K562 (cell line): ENCODE data around the gene FBXO4. TPM values are rescaled to one million over a fixed set of nuclear protein-coding genes. Genes with fewer than 3 reads are reported as not detected.

Source experiments
- ATAC-seq: fragments of 200-7000 bp; cut with Tn5 transposase; 3 replicates; pipeline ENCODE4 v1.9.1; 2020; ENCODE audit warnings: moderate library complexity
- BruUV-seq: library from RNA; stranded (reverse); fragments of 400-500 nt; replicated peaks from 2 replicates; lab custom pipeline; 2021; lab: Mats Ljungman, UMichigan
- CTCF ChIA-PET: fragments of 300-600 bp; formaldehyde crosslinking; extraction: SDS; loops from one replicate; lab custom pipeline; 2021; ENCODE audit warnings: low intra/inter-chr PET ratio; lab: Yijun Ruan, JAX
- POLR2A ChIA-PET: fragments of 300-600, 350-650 bp; sonication (Branson Sonifier 250); formaldehyde crosslinking; extraction: SDS; loops from one replicate; lab custom pipeline; 2021; ENCODE audit warnings: antibody characterized with exemption, inconsistent platforms; lab: Yijun Ruan, JAX
- DNase-seq, 4 experiments: peaks; one replicate each; pipeline versions ENCODE4 v3.0.0 to v3.0.0-alpha.2; 2011 to 2018; ENCODE audit warnings: low spot score in 3 of 4, mixed read lengths in 3 of 4; ENCODE audit errors: extremely low read depth in 1 of 4
- FAIRE-seq: peaks from 2 replicates; lab custom pipeline; 2011; peaks lifted over from hg19 to GRCh38; lab: Jason Lieb, UNC
- H2AFZ ChIP-seq: 2 replicates; pipeline ENCODE4 v1.6.0; 2011; ENCODE audit warnings: low read depth, low read length, control low read depth, inconsistent platforms
- H3K27ac ChIP-seq: fragments of 200-600 bp; 3 replicates; pipeline ENCODE4 v1.8.0; 2011; ENCODE audit warnings: low read depth, mild to moderate bottlenecking, control low read depth, inconsistent platforms, low read length, moderate library complexity, mixed read lengths; ENCODE audit errors: extremely low read depth
- H3K27me3 ChIP-seq, 2 experiments: fragments of 300-600 bp in 1 of 2; 2 replicates in 1 of 2; 3 replicates in 1 of 2; pipeline versions ENCODE4 v1.6.0 to v1.8.0; 2011; ENCODE audit warnings: inconsistent platforms in 2 of 2, low read length in 2 of 2, mild to moderate bottlenecking in 1 of 2, mixed read lengths in 1 of 2, moderate library complexity in 1 of 2; ENCODE audit not compliant: control insufficient read depth in 2 of 2, insufficient read depth in 2 of 2
- H3K36me3 ChIP-seq: fragments of 300-600 bp; 3 replicates; pipeline ENCODE4 v1.8.0; 2011; ENCODE audit warnings: mild to moderate bottlenecking, low read length, inconsistent platforms; ENCODE audit not compliant: control insufficient read depth, insufficient read depth
- H3K4me1 ChIP-seq, 2 experiments: fragments of 200-600 bp in 1 of 2; replicated peaks in 1 of 2; 2 replicates in 1 of 2; 3 replicates in 1 of 2; pipeline versions ENCODE4 v1.5.1 to v1.8.0; 2011; ENCODE audit warnings: inconsistent platforms in 2 of 2, low read length in 2 of 2, mild to moderate bottlenecking in 1 of 2, mixed read lengths in 1 of 2, moderate library complexity in 1 of 2; ENCODE audit not compliant: control insufficient read depth in 2 of 2, insufficient read depth in 2 of 2
- H3K4me2 ChIP-seq: 2 replicates; pipeline ENCODE4 v1.6.1; 2011; ENCODE audit warnings: low read length, control low read depth, inconsistent platforms, mixed read lengths; ENCODE audit not compliant: insufficient read depth
- H3K4me3 ChIP-seq: fragments of 200-600 bp; sonication (generic), shearing (Covaris generic); 2 replicates; pipeline ENCODE4 v1.5.1; 2016; ENCODE audit warnings: control low read depth, inconsistent platforms
- H3K79me2 ChIP-seq: fragments of 200-600 bp; 3 replicates; pipeline ENCODE4 v1.8.0; 2011; ENCODE audit warnings: low read length, inconsistent platforms; ENCODE audit not compliant: control insufficient read depth, insufficient read depth
- H3K9ac ChIP-seq, 2 experiments: 2 replicates each; pipeline versions ENCODE4 v1.6.0 to v1.6.1; 2011; ENCODE audit warnings: low read depth in 2 of 2, low read length in 2 of 2, control low read depth in 1 of 2, inconsistent platforms in 1 of 2, mild to moderate bottlenecking in 1 of 2, mixed read lengths in 1 of 2; ENCODE audit not compliant: insufficient read depth in 1 of 2
- H3K9me1 ChIP-seq: one replicate; pipeline ENCODE4 v1.6.0; 2011; ENCODE audit warnings: inconsistent platforms, mild to moderate bottlenecking, low read length, moderate library complexity; ENCODE audit not compliant: control insufficient read depth, insufficient read depth
- H3K9me3 ChIP-seq: replicated peaks from 2 replicates; pipeline ENCODE4 v1.5.1; 2011; ENCODE audit warnings: low read depth, low read length, inconsistent platforms; ENCODE audit not compliant: control insufficient read depth, insufficient read depth
- H4K20me1 ChIP-seq: replicated peaks from 2 replicates; pipeline ENCODE4 v1.6.1; 2011; ENCODE audit warnings: low read length, inconsistent platforms, mixed read lengths; ENCODE audit not compliant: control insufficient read depth, insufficient read depth
- DDX20 ChIP-seq: fragments of 450-650 bp; IDR thresholded peaks from 2 replicates; pipeline ENCODE4 v1.6.1; 2016; ENCODE audit warnings: missing genetic modification characterization, low read depth, mild to moderate bottlenecking, missing compliant biosample characterization, moderate library complexity
- ELF2 ChIP-seq: fragments of 250-450 bp; sonication (Bioruptor Pico); IDR thresholded peaks from 2 replicates; pipeline ENCODE4 v1.5.0; 2021; ENCODE audit warnings: mild to moderate bottlenecking
- FOS ChIP-seq: IDR thresholded peaks from 3 replicates; pipeline ENCODE4 v1.6.1; 2011; ENCODE audit not compliant: insufficient read length; ENCODE audit errors: extremely low read depth
- RBM39 ChIP-seq: fragments of 200-400 bp; formaldehyde crosslinking; optimal IDR thresholded peaks from 2 replicates; pipeline ENCODE3; 2018; ENCODE audit warnings: low read depth, low read length
- TARDBP ChIP-seq: fragments of 450-650 bp; IDR thresholded peaks from 2 replicates; pipeline ENCODE4 v1.6.1; 2016
- TFAM ChIP-seq: fragments of 250-450 bp; sonication (Bioruptor Pico); conservative IDR thresholded peaks from 2 replicates; pipeline ENCODE4 v1.5.0; 2021; ENCODE audit warnings: mild to moderate bottlenecking, moderate library complexity
- ZFP30 ChIP-seq: fragments of 250-450 bp; sonication (Bioruptor Pico); IDR thresholded peaks from 2 replicates; pipeline ENCODE4 v1.8.0; 2022; ENCODE audit warnings: moderate library complexity, mild to moderate bottlenecking, inconsistent platforms, borderline replicate concordance
- ZNF316 ChIP-seq: fragments of 450-650 bp; IDR thresholded peaks from 2 replicates; pipeline ENCODE4 v1.6.1; 2016
- WGBS: fragments of 100-300 bp; shearing (Covaris generic); methylation state at CpG from one replicate; pipeline ENCODE4 v1.1.6; 2016; ENCODE audit warnings: low coverage, mixed read lengths; ENCODE audit not compliant: insufficient coverage; ENCODE audit errors: missing lambda C conversion rate; 5-methylcytosine and 5-hydroxymethylcytosine counted together
- in situ Hi-C: fragments of 300-500 bp; cut with MboI; formaldehyde crosslinking; loops from 4 replicates; pipeline ENCODE4 v1.15.0; 2018; ENCODE audit warnings: inconsistent platforms, mixed read lengths
- intact Hi-C: fragments of 100-400 bp; cut with micrococcal nuclease; formaldehyde crosslinking; loops from 2 replicates; pipeline ENCODE4 v1.14.2; 2022
- polyA plus RNA-seq, 8 experiments: library from polyadenylated mRNA; depleted of rRNA in 4 of 8; stranded (reverse) in 5 of 8; unstranded in 3 of 8; fragments of >200 nt; fragmentation: Nextera tagmentation in 2 of 8; fragmentation: Illumina TruSeq in 1 of 8; extraction: Ambion mirVana in 2 of 8; extraction: Trizol in 1 of 8; gene quantifications; 2 replicates each; pipeline versions ENCODE4 v1.2.1 to v1.2.3, GENCODE V29; 2011 to 2014; ENCODE audit warnings: inconsistent platforms in 1 of 8, missing spikeins in 1 of 8
- total RNA-seq, 7 experiments: library from RNA; depleted of rRNA in 6 of 7; stranded (reverse); fragments of >200 nt in 6 of 7; fragmentation: Illumina TruSeq in 2 of 7; extraction: Trizol in 2 of 7; gene quantifications; 2 replicates each; pipeline versions ENCODE4 v1.2.1 to v1.2.3, GENCODE V29; 2011 to 2021; ENCODE audit warnings: low replicate concordance in 1 of 7
- TF ChIP-seq, protein P1 (sequence below): conservative IDR thresholded peaks from 2 replicates; pipeline ENCODE4 v1.6.1; 2011; ENCODE audit warnings: low read depth, mild to moderate bottlenecking, low read length; ENCODE audit not compliant: control insufficient read depth
- TF ChIP-seq, protein P2 (sequence below): fragments of 450-650 bp; formaldehyde crosslinking; conservative IDR thresholded peaks from 2 replicates; pipeline ENCODE4 v1.4.0; 2022; ENCODE audit warnings: mild to moderate bottlenecking, missing genetic modification characterization
- TF ChIP-seq, protein P3 (sequence below): IDR thresholded peaks from 2 replicates; pipeline ENCODE4 v1.6.1; 2016; ENCODE audit warnings: missing genetic modification characterization, missing compliant biosample characterization
- TF ChIP-seq, protein P4 (sequence below), 2 experiments: IDR thresholded peaks in 1 of 2; conservative IDR thresholded peaks in 1 of 2; 2 replicates each; pipeline ENCODE4 v1.6.1; 2016; ENCODE audit warnings: low read depth in 2 of 2, mild to moderate bottlenecking in 1 of 2, missing compliant biosample characterization in 1 of 2, missing genetic modification characterization in 1 of 2, moderate library complexity in 1 of 2

The FBXO4 gene
- total and polyA plus RNA-seq, 9 of the 15 experiments (the other 6 are each of a cell fraction or from before 2014, with no cell fraction given): 5.9 to 33.4 (median 19.6) TPM

DNA sequence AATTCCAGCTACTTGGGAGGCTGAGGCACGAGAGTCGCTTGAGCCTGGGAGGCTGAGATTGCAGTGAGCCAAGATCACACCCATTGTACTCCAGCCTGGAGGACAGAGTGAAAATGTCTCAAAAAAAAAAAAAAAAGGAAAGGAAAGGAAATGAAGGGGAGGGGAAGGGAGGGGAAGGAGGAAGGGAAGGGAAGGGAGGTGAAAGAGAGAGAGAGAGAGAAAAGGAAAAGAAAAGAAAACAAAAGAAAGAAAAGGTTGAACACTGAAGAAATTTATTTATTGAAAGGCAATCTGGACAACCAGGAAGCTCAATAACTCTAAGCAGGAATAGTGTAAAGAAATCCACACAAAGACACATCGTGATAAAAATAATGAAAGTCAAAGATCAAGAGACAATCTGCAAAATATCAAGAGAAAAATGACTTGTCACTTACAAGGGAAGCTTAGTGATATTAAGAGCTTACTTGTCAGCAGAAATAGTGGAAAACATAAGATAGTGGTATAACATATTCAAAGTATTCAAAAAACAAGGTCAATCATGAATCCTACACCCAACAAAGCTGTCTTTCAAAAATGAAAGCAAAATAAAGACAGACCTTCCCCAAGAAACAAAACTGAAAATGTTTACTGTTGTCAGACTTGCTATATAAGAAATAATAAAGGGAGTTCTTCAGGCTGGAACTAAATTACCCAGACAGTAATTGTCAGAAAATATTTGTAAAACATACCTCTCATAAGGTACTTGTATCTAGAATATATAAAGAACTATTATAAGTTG lies 31.8 kb upstream of the FBXO4 start:
- Histone ChIP-seq H3K9ac (no peak overlapping the region), H3K27ac (no peak overlapping the region), H3K9me3 (no peaks in the 10 kb centered on the region), H3K36me3 (no peaks in the 10 kb centered on the region), H3K9me1 (no peaks in the 10 kb centered on the region), H3K27me3 (no peaks in the 10 kb centered on the region), H3K4me1 (peaks cover 7 to 18% of the 10 kb centered on the region in 2 experiments; a peak in 4 of 5 replicates), H3K79me2 (no peaks in the 10 kb centered on the region), H2AFZ (peak overlapping the region; percentile 40; the same call in 1 of the 2 replicates), H3K4me3 (no peak overlapping the region), H3K4me2 (no peak overlapping the region), H4K20me1 (no peaks in the 10 kb centered on the region)
- ATAC-seq (no peak), DNase-seq (no peak), FAIRE-seq (no peak)
- ChIA-PET CTCF (interaction anchor here (0.7 kb wide), 1 partner anchor 997 kb away, joined by 3 read pairs; no protein-coding TSS in a partner anchor), POLR2A (interaction anchor here (1.4 to 1.7 kb wide), 3 partner anchors 10 to 11 kb away, joined by 3 to 6 read pairs (median 3); partner anchors contain the start of gene RIMOC1)
- WGBS: 13% methylated on average over 3 of the region's 3 CpGs
- BruUV-seq: no TSS peak
- intact Hi-C loops (no loop called here), in situ Hi-C loops (no loop called here)
- TF ChIP-seq, protein P1, sequence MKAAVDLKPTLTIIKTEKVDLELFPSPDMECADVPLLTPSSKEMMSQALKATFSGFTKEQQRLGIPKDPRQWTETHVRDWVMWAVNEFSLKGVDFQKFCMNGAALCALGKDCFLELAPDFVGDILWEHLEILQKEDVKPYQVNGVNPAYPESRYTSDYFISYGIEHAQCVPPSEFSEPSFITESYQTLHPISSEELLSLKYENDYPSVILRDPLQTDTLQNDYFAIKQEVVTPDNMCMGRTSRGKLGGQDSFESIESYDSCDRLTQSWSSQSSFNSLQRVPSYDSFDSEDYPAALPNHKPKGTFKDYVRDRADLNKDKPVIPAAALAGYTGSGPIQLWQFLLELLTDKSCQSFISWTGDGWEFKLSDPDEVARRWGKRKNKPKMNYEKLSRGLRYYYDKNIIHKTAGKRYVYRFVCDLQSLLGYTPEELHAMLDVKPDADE: no peak
- TF ChIP-seq ZFP30 (CRISPR knock-in tag) (no peak), TFAM (CRISPR knock-in tag) (no peak), TARDBP (no peak), ELF2 (0 out of 2 replicates have a peak, but pooled peaks have one; percentile 13), RBM39 (no peak), FOS (no peak), DDX20 (tag) (no peak), ZNF316 (peak; percentile 24; the same call in 1 of the 2 replicates)
- TF ChIP-seq, protein P2, sequence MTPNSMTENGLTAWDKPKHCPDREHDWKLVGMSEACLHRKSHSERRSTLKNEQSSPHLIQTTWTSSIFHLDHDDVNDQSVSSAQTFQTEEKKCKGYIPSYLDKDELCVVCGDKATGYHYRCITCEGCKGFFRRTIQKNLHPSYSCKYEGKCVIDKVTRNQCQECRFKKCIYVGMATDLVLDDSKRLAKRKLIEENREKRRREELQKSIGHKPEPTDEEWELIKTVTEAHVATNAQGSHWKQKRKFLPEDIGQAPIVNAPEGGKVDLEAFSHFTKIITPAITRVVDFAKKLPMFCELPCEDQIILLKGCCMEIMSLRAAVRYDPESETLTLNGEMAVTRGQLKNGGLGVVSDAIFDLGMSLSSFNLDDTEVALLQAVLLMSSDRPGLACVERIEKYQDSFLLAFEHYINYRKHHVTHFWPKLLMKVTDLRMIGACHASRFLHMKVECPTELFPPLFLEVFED: 0 out of 2 replicates have a peak, but pooled peaks have one; percentile 17
- TF ChIP-seq, protein P3, sequence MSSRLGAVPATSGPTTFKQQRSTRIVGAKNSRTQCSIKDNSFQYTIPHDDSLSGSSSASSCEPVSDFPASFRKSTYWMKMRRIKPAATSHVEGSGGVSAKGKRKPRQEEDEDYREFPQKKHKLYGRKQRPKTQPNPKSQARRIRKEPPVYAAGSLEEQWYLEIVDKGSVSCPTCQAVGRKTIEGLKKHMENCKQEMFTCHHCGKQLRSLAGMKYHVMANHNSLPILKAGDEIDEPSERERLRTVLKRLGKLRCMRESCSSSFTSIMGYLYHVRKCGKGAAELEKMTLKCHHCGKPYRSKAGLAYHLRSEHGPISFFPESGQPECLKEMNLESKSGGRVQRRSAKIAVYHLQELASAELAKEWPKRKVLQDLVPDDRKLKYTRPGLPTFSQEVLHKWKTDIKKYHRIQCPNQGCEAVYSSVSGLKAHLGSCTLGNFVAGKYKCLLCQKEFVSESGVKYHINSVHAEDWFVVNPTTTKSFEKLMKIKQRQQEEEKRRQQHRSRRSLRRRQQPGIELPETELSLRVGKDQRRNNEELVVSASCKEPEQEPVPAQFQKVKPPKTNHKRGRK (tag): peak; percentile 95
- TF ChIP-seq, protein P4, sequence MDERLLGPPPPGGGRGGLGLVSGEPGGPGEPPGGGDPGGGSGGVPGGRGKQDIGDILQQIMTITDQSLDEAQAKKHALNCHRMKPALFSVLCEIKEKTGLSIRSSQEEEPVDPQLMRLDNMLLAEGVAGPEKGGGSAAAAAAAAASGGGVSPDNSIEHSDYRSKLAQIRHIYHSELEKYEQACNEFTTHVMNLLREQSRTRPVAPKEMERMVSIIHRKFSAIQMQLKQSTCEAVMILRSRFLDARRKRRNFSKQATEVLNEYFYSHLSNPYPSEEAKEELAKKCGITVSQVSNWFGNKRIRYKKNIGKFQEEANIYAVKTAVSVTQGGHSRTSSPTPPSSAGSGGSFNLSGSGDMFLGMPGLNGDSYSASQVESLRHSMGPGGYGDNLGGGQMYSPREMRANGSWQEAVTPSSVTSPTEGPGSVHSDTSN (CRISPR knock-in tag; IDR thresholded peaks at IDR 0.05; ENCODE audit: low read depth): no peak
- TF ChIP-seq, protein P4 (tag; conservative IDR thresholded peaks at IDR 0.05; ENCODE audit: low read depth): no peak
